HPDE6-E6E7 (cell line): Measurements from ENCODE around the gene ERBIN.

ENCODE experiments used
- DNase-seq: peaks from one replicate; pipeline ENCODE4 v3.0.0; 2011; ENCODE audit warnings: missing footprints; ENCODE audit errors: extremely low spot score

The ERBIN gene

DNA sequence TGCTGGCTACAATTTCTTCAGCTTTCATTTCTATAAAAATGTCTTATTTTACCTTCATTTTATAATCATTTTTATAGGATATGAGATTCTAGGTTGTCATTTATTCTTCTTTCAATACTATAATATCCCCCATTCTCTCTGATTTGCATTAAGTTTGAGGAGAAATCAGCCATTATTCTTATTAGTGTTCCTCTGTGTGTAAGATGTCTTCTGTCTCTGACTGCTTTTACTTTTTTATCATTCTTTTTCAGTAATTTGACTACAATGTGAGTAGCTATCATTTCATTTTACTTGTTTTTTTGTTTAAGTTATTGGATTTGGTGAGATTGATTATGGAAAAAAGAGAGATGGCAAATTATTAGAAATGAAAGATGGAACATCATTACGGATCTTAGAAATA, 204.1 kb downstream of the ERBIN start:
- no peak for DNase-seq
